ENCODE results near the gene EWSR1. TPM values are rescaled to one million over a fixed set of nuclear protein-coding genes. Genes with fewer than 3 reads are reported as not detected.

The EWSR1 gene
- total RNA-seq, 1 experiment from 2014 or later = 462 TPM

DNA sequence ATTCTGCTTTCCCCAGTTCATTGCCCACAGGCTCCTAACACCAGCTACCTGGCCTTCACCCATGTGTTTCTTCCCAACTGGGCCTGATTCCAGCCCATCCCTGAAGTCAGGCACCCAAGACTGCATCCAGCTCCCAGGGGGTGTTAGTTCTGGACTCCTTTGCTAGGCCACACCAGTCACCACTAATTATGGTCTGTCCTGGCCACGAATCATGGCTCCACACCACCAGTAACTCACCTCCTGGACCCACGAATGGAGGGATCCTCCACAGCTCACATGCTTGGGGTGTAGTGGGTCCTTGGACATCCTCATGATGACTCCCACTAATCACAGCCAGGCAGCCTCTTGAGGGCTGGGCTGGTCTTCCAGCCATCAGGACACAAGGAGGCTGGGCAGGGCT is 51.0 kb downstream of the EWSR1 start:
- no CpG with 5 or more reads among the region's 2 CpGs for WGBS (ENCODE audit: extremely low coverage, insufficient read length, low lambda C conversion rate)
- DNase-seq = no peak
- Histone ChIP-seq H3K27me3 (ENCODE audit: insufficient read depth, low read length) (peaks cover 26% of the 10 kb centered on the region), H4K5ac (ENCODE audit: insufficient read length, low read depth, low read length) (no peak overlapping the region), H3K18ac (ENCODE audit: insufficient read length, low read depth, low read length) (no peak overlapping the region), H3K79me2 (ENCODE audit: insufficient read depth, low read length) (no peaks in the 10 kb centered on the region), H3K79me1 (ENCODE audit: insufficient read depth, low read depth, low read length, poor library complexity, severe bottlenecking) (no peaks in the 10 kb centered on the region), H3T11ph (ENCODE audit: low read length) (no peak overlapping the region), H2BK15ac (ENCODE audit: low read depth, low read length) (no peak overlapping the region), H3K4me1 (ENCODE audit: insufficient read depth, low read length) (no peaks in the 10 kb centered on the region), H3K9ac (ENCODE audit: extremely low read depth, insufficient read length, low read length) (no peak overlapping the region), H3K4ac (ENCODE audit: low read depth, low read length) (no peak overlapping the region), H2AFZ (ENCODE audit: low read length) (no peak overlapping the region), H3K14ac (ENCODE audit: insufficient read depth, low read length) (no peak overlapping the region), H3K9me3 (ENCODE audit: control insufficient read depth, low read depth, low read length) (no peaks in the 10 kb centered on the region), H3K23ac (ENCODE audit: insufficient read length, low read depth, low read length) (no peak overlapping the region), H3K23me2 (ENCODE audit: insufficient read length, low read depth, low read length, poor library complexity, severe bottlenecking) (peaks cover 4% of the 10 kb centered on the region), H3K4me2 (ENCODE audit: insufficient read depth, insufficient read length, low read length) (no peak overlapping the region), H2BK20ac (ENCODE audit: low read depth, low read length, poor library complexity, severe bottlenecking) (no peak overlapping the region), H3K27ac (ENCODE audit: insufficient read length, low read depth, low read length) (no peak overlapping the region), H3K56ac (ENCODE audit: insufficient read length, low read depth, low read length) (no peak overlapping the region), H4K8ac (replicated peaks; ENCODE audit: insufficient read length, low read depth, low read length) (no peak overlapping the region), H2BK120ac (ENCODE audit: low read depth, low read length, poor library complexity, severe bottlenecking) (no peak overlapping the region), H2BK5ac (ENCODE audit: insufficient read length, low read length) (no peak overlapping the region), H4K20me1 (ENCODE audit: control insufficient read depth, insufficient read depth, insufficient read length) (no peaks in the 10 kb centered on the region), H4K91ac (ENCODE audit: insufficient read length, low read depth, low read length) (no peak overlapping the region), H2BK12ac (ENCODE audit: insufficient read length, low read depth, low read length) (no peak overlapping the region), H2AK5ac (ENCODE audit: insufficient read length, low read length) (no peak overlapping the region)
- TF ChIP-seq, protein P1, sequence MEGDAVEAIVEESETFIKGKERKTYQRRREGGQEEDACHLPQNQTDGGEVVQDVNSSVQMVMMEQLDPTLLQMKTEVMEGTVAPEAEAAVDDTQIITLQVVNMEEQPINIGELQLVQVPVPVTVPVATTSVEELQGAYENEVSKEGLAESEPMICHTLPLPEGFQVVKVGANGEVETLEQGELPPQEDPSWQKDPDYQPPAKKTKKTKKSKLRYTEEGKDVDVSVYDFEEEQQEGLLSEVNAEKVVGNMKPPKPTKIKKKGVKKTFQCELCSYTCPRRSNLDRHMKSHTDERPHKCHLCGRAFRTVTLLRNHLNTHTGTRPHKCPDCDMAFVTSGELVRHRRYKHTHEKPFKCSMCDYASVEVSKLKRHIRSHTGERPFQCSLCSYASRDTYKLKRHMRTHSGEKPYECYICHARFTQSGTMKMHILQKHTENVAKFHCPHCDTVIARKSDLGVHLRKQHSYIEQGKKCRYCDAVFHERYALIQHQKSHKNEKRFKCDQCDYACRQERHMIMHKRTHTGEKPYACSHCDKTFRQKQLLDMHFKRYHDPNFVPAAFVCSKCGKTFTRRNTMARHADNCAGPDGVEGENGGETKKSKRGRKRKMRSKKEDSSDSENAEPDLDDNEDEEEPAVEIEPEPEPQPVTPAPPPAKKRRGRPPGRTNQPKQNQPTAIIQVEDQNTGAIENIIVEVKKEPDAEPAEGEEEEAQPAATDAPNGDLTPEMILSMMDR (conservative IDR thresholded peaks at IDR 0.05) = no peak
- H3K9me3 Mint-ChIP-seq = peaks cover 3 to 9% of the 10 kb centered on the region in 2 experiments; a peak in 3 of 5 replicates
- peaks cover 7% of the 10 kb centered on the region in 2 experiments for H3K4me1 Mint-ChIP-seq
- peaks cover 38% of the 10 kb centered on the region for H3K27me3 Mint-ChIP-seq (ENCODE audit: low read depth)
- H3K27ac Mint-ChIP-seq = no peak overlapping the region; a peak in 1 of 7 replicates
- no peak overlapping the region for H3K4me3 Mint-ChIP-seq
- peaks cover 0 to 2% (median 0%) of the 10 kb centered on the region in 3 experiments; a peak in 1 of 7 replicates for H3K36me3 Mint-ChIP-seq (ENCODE audit: insufficient read depth in 1 of 3, low read depth in 3 of 3)
